MM.1S (cell line): ENCODE measurements around the gene CRYBA2.
A peak's percentile ranks its signal among the peaks of the same experiment; 100 is the strongest.

Source experiments
- DNase-seq: peaks from one replicate; pipeline ENCODE4 v3.0.0-alpha.2; 2015
- H2AFZ ChIP-seq: fragments of 300-600 bp; sonication (generic); 2 replicates; pipeline ENCODE4 v1.6.0; 2016; ENCODE audit warnings: antibody characterized with exemption, low read length
- H3F3A ChIP-seq: fragments of 300-600 bp; sonication (generic); 2 replicates; pipeline ENCODE4 v1.6.1; 2016; ENCODE audit warnings: mild to moderate bottlenecking, antibody characterized with exemption, low read length, moderate library complexity, mixed read lengths; ENCODE audit not compliant: insufficient read depth
- H3K27ac ChIP-seq: fragments of 300-600 bp; sonication (generic); 2 replicates; pipeline ENCODE4 v1.5.1; 2016; ENCODE audit warnings: mild to moderate bottlenecking, low read length
- H3K27me3 ChIP-seq: fragments of 300-600 bp; sonication (generic); replicated peaks from 2 replicates; pipeline ENCODE4 v1.6.0; 2016; ENCODE audit warnings: low read length; ENCODE audit not compliant: insufficient read depth
- H3K36me3 ChIP-seq: fragments of 300-600 bp; sonication (generic); replicated peaks from 2 replicates; pipeline ENCODE4 v1.6.1; 2016; ENCODE audit warnings: mild to moderate bottlenecking, low read length, mixed read lengths; ENCODE audit not compliant: insufficient read depth
- H3K4me1 ChIP-seq: fragments of 300-600 bp; sonication (generic); 2 replicates; pipeline ENCODE4 v1.6.1; 2016; ENCODE audit warnings: low read length, mixed read lengths
- H3K4me2 ChIP-seq: fragments of 300-600 bp; sonication (generic); 2 replicates; pipeline ENCODE4 v1.6.0; 2016; ENCODE audit warnings: low read depth, low read length
- H3K4me3 ChIP-seq: fragments of 300-600 bp; sonication (generic); 2 replicates; pipeline ENCODE4 v1.5.1; 2016; ENCODE audit warnings: low read length, mixed read lengths
- H3K79me2 ChIP-seq: fragments of 300-600 bp; sonication (generic); 2 replicates; pipeline ENCODE4 v1.6.1; 2016; ENCODE audit warnings: mixed run types, low read length, mixed read lengths
- H3K9ac ChIP-seq: fragments of 300-600 bp; sonication (generic); 2 replicates; pipeline ENCODE4 v1.6.1; 2016; ENCODE audit warnings: low read length, mixed read lengths
- H3K9me2 ChIP-seq: fragments of 300-600 bp; sonication (generic); replicated peaks from 2 replicates; pipeline ENCODE4 v1.6.1; 2016; ENCODE audit warnings: mild to moderate bottlenecking, low read length, mixed read lengths; ENCODE audit not compliant: insufficient read depth
- H3K9me3 ChIP-seq: fragments of 300-600 bp; sonication (generic); replicated peaks from 2 replicates; pipeline ENCODE4 v1.6.1; 2016; ENCODE audit warnings: mild to moderate bottlenecking, low read length, mixed read lengths; ENCODE audit not compliant: insufficient read depth
- H4K20me1 ChIP-seq: fragments of 300-600 bp; sonication (generic); 2 replicates; pipeline ENCODE4 v1.6.1; 2016; ENCODE audit warnings: mild to moderate bottlenecking, low read length, moderate library complexity, mixed read lengths; ENCODE audit not compliant: insufficient read depth
- EZH2 ChIP-seq: fragments of 300-600 bp; sonication (generic); optimal IDR thresholded peaks from 2 replicates; pipeline ENCODE3; 2017; ENCODE audit warnings: low read depth, mild to moderate bottlenecking, antibody characterized with exemption, low read length, mixed read lengths
- EZH2phosphoT487 ChIP-seq: fragments of 300-600 bp; sonication (generic); IDR thresholded peaks from 2 replicates; pipeline ENCODE4 v1.6.1; 2018; ENCODE audit warnings: antibody characterized with exemption, low read length
- TF ChIP-seq, protein P1 (sequence below): fragments of 300-600 bp; sonication (generic); IDR thresholded peaks from 2 replicates; pipeline ENCODE4 v1.5.1; 2016; ENCODE audit warnings: antibody characterized with exemption, low read length, mixed read lengths

Gene CRYBA2

DNA sequence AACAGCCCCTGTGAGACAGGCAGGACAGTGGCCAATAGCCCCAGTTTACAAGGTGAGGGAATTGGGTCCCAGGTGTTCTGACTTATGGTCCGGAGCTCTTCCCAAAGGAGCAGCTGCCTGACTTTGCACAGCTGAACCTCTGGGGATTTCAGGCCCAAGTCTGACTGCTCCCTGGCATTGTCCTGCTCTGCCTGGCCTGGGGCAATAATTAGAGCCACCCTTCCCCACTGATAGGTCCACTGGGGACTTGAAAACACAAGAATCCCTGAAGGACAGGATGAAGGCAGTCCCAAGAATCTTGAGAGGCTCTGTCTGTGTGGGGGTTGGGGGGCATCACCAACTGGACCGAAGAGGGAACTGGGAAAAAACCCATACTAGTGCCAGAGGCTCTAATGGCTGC is 4.6 kb downstream of the CRYBA2 start:
- Histone ChIP-seq H4K20me1 (no peaks in the 10 kb centered on the region), H3K9ac (no peak overlapping the region), H3F3A (no peaks in the 10 kb centered on the region), H3K4me3 (no peak overlapping the region), H3K4me1 (0 out of 2 replicates have a peak, but pooled peaks cover 1% of the 10 kb centered on the region), H3K9me3 (no peaks in the 10 kb centered on the region), H3K4me2 (no peak overlapping the region), H3K36me3 (no peaks in the 10 kb centered on the region), H2AFZ (no peak overlapping the region), H3K27ac (no peak overlapping the region), H3K27me3 (peaks cover 98% of the 10 kb centered on the region), H3K9me2 (no peaks in the 10 kb centered on the region), H3K79me2 (no peaks in the 10 kb centered on the region)
- TF ChIP-seq, protein P1, sequence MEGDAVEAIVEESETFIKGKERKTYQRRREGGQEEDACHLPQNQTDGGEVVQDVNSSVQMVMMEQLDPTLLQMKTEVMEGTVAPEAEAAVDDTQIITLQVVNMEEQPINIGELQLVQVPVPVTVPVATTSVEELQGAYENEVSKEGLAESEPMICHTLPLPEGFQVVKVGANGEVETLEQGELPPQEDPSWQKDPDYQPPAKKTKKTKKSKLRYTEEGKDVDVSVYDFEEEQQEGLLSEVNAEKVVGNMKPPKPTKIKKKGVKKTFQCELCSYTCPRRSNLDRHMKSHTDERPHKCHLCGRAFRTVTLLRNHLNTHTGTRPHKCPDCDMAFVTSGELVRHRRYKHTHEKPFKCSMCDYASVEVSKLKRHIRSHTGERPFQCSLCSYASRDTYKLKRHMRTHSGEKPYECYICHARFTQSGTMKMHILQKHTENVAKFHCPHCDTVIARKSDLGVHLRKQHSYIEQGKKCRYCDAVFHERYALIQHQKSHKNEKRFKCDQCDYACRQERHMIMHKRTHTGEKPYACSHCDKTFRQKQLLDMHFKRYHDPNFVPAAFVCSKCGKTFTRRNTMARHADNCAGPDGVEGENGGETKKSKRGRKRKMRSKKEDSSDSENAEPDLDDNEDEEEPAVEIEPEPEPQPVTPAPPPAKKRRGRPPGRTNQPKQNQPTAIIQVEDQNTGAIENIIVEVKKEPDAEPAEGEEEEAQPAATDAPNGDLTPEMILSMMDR = no peak
- TF ChIP-seq EZH2 = no peak
- TF ChIP-seq EZH2phosphoT487 = no peak
- no peak for DNase-seq

DNA sequence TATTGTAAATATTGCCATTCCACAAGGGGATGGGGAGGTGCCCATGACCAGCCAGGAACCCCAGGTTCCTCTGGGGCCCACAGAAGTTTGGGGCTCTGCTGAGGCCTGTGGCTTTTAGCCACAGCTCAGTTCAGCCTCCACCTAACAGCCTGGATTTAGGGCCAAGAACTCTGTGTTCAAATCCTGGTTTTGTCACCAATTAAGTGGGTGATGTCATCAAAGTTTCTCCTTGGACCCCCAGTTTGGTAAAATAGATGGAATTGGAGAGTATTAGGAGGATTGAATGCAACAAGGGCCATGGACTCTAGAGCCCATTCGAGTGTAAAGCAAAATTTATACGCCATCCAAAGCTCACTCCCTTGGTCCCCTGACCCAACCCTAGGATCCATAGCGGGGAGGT is 5.1 kb downstream of the CRYBA2 start:
- Histone ChIP-seq H3K4me1 (no peaks in the 10 kb centered on the region), H4K20me1 (no peaks in the 10 kb centered on the region), H3K27ac (no peak overlapping the region), H3K79me2 (no peaks in the 10 kb centered on the region), H3K4me3 (no peak overlapping the region), H3F3A (no peaks in the 10 kb centered on the region), H3K9ac (no peak overlapping the region), H3K9me2 (no peaks in the 10 kb centered on the region), H3K4me2 (no peak overlapping the region), H2AFZ (no peak overlapping the region), H3K36me3 (no peaks in the 10 kb centered on the region), H3K27me3 (peaks cover 98% of the 10 kb centered on the region), H3K9me3 (no peaks in the 10 kb centered on the region)
- TF ChIP-seq EZH2phosphoT487 (no peak), EZH2 (no peak)
- TF ChIP-seq, protein P1 = no peak
- no peak for DNase-seq

- no peak for TF ChIP-seq EZH2
- TF ChIP-seq EZH2phosphoT487 = no peak
- TF ChIP-seq, protein P1 = no peak
Observed at GRCh38 chr2:218986148-218986761, 7.0 kb downstream of the CRYBA2 start.

More at GRCh38 chr2:218986148-218986761, 7.0 kb downstream of the CRYBA2 start:
- H3K9me2 ChIP-seq = no peaks in the 10 kb centered on the region
- no peak overlapping the region for H3K4me3 ChIP-seq
- H3K4me2 ChIP-seq = no peak overlapping the region
- no peaks in the 10 kb centered on the region for H3K79me2 ChIP-seq
- peaks cover 95% of the 10 kb centered on the region for H3K27me3 ChIP-seq
- no peaks in the 10 kb centered on the region for H3K36me3 ChIP-seq
- H2AFZ ChIP-seq = no peak overlapping the region
- no peaks in the 10 kb centered on the region for H3K9me3 ChIP-seq
- H4K20me1 ChIP-seq = no peaks in the 10 kb centered on the region
- no peak overlapping the region for H3K9ac ChIP-seq
- no peaks in the 10 kb centered on the region for H3F3A ChIP-seq
- H3K27ac ChIP-seq = no peak overlapping the region
- peak; percentile 2 for DNase-seq
- H3K4me1 ChIP-seq = no peaks in the 10 kb centered on the region
